Nephron progenitor cell (in vitro differentiated cells): ENCODE data around the gene DENND1B.
A peak's percentile ranks its signal among the peaks of the same experiment; 100 is the strongest.

Experiments used
- DNase-seq: peaks from one replicate; pipeline ENCODE4 v3.0.0; 2021
- H3K27ac Mint-ChIP-seq: 2 replicates; pipeline ENCODE4 v1.8.0; 2021; ENCODE audit warnings: mild to moderate bottlenecking, moderate library complexity, mixed read lengths
- H3K27me3 Mint-ChIP-seq: 2 replicates; pipeline ENCODE4 v1.8.0; 2021; ENCODE audit warnings: mild to moderate bottlenecking, low read depth, mixed read lengths; ENCODE audit not compliant: poor library complexity
- H3K36me3 Mint-ChIP-seq: 2 replicates; pipeline ENCODE4 v1.8.0; 2021; ENCODE audit warnings: low read depth, mixed read lengths
- H3K4me1 Mint-ChIP-seq: 2 replicates; pipeline ENCODE4 v1.8.0; 2021; ENCODE audit warnings: mixed read lengths
- H3K4me3 Mint-ChIP-seq: 2 replicates; pipeline ENCODE4 v1.8.0; 2021; ENCODE audit warnings: mild to moderate bottlenecking, moderate library complexity, mixed read lengths
- H3K9me3 Mint-ChIP-seq: 2 replicates; pipeline ENCODE4 v1.8.0; 2021; ENCODE audit warnings: mild to moderate bottlenecking, moderate library complexity, mixed read lengths
- TF ChIP-seq, protein P1 (sequence below): fragments of 200-600 bp; sonication (generic); IDR thresholded peaks from 2 replicates; pipeline ENCODE4 v1.5.0; 2021; ENCODE audit warnings: antibody characterized with exemption

DENND1B gene

GRCh38 chr1:197781968-197782721 lies 6.9 kb upstream of the DENND1B start:
- H3K4me1 Mint-ChIP-seq, result no peaks in the 10 kb centered on the region
- DNase-seq, result no peak
- TF ChIP-seq, protein P1, sequence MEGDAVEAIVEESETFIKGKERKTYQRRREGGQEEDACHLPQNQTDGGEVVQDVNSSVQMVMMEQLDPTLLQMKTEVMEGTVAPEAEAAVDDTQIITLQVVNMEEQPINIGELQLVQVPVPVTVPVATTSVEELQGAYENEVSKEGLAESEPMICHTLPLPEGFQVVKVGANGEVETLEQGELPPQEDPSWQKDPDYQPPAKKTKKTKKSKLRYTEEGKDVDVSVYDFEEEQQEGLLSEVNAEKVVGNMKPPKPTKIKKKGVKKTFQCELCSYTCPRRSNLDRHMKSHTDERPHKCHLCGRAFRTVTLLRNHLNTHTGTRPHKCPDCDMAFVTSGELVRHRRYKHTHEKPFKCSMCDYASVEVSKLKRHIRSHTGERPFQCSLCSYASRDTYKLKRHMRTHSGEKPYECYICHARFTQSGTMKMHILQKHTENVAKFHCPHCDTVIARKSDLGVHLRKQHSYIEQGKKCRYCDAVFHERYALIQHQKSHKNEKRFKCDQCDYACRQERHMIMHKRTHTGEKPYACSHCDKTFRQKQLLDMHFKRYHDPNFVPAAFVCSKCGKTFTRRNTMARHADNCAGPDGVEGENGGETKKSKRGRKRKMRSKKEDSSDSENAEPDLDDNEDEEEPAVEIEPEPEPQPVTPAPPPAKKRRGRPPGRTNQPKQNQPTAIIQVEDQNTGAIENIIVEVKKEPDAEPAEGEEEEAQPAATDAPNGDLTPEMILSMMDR, result no peak
- no peaks in the 10 kb centered on the region for H3K36me3 Mint-ChIP-seq
- H3K27ac Mint-ChIP-seq, result no peak overlapping the region
- peaks cover 4% of the 10 kb centered on the region for H3K9me3 Mint-ChIP-seq
- H3K27me3 Mint-ChIP-seq, result peaks cover 4% of the 10 kb centered on the region
- H3K4me3 Mint-ChIP-seq, result no peak overlapping the region

GRCh38 chr1:197779921-197780320 lies 4.6 kb upstream of the DENND1B start:
- Mint-ChIP-seq H3K4me1 (peaks cover 6% of the 10 kb centered on the region), H3K4me3 (no peak overlapping the region), H3K9me3 (peaks cover 4% of the 10 kb centered on the region), H3K27ac (no peak overlapping the region), H3K27me3 (peaks cover 7% of the 10 kb centered on the region), H3K36me3 (no peaks in the 10 kb centered on the region)
- DNase-seq, result no peak
- TF ChIP-seq, protein P1, result no peak

DNA sequence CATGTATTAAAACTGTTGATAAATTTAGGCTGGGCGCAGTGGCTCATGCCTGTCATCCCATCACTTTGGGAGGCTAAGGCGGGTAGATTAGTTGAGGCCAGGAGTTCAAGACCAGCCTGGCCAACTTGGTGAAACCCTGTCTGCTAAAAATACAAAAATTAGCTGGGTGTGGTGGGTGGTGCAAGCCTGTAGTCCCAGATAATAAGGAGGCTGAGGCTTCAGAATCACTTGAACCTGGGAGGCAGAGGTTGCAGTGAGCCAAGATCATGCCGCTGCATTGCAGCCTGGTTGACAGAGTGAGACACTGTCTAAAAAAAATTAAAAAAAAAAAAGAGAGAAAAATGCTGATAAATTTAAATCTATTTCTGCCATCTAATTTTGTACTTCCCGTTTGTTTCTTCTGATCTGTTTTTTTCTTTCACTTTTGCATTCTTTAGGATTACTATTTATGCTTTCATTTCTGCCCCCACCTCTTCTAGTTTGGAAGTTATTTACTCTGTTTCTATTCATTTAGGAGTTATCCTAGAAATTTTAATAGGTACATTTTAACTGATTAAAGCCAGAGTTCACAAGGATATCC lies 3.2 kb upstream of the DENND1B start:
- peaks cover 17% of the 10 kb centered on the region for H3K4me1 Mint-ChIP-seq
- H3K27me3 Mint-ChIP-seq, result peaks cover 7% of the 10 kb centered on the region
- no peak for DNase-seq
- no peaks in the 10 kb centered on the region for H3K36me3 Mint-ChIP-seq
- H3K27ac Mint-ChIP-seq, result no peak overlapping the region
- H3K4me3 Mint-ChIP-seq, result no peak overlapping the region
- TF ChIP-seq, protein P1, result no peak
- peaks cover 4% of the 10 kb centered on the region for H3K9me3 Mint-ChIP-seq

DNA sequence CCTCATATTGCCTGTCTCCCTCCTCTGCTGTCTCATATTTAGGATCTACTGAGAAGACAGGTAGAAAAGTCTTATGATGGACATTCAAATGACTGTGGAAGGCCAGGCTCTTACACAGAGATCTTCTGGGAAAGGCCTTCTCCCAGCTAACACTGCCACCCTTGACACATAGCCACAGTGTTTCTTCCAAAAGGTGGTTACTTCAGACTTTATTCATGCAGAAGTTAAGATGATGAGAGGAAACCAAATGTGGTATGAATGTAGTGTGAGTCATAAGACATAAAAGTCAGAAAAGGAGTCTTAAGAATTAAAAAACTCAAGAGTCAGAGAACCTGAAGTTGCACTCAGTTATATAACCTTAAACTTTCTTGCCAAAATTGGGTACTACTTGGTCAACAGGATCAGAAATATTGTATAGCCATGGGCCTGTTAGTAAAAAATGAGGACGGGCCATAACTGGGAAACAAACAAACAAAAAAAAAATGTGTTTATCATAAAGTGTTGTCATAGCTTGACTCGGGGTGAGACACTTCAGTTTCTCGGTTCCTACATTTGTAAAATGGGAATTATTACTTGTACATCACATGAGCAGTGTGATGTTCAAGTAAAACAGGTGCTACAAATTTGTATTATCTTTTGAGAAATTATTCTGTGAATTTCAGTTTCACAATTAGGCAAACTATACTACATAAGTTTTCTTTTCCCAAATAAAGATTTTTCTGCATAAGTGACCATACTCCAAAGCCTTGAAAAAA lies 1.2 kb upstream of the DENND1B start:
- Mint-ChIP-seq H3K4me1 (peaks cover 23% of the 10 kb centered on the region), H3K4me3 (peak overlapping the region; percentile 39), H3K27ac (no peak overlapping the region), H3K27me3 (peaks cover 3% of the 10 kb centered on the region), H3K9me3 (peaks cover 4% of the 10 kb centered on the region), H3K36me3 (no peaks in the 10 kb centered on the region)
- no peak for DNase-seq
- TF ChIP-seq, protein P1, result no peak

- H3K4me1 Mint-ChIP-seq, result peaks cover 23% of the 10 kb centered on the region
Observed at GRCh38 chr1:197774466-197775281, 606 bp downstream of the DENND1B start.

More at GRCh38 chr1:197774466-197775281, 606 bp downstream of the DENND1B start:
- TF ChIP-seq, protein P1, result no peak
- peaks cover 3% of the 10 kb centered on the region for H3K27me3 Mint-ChIP-seq
- DNase-seq, result peak; percentile 75
- H3K27ac Mint-ChIP-seq, result no peak overlapping the region
- H3K9me3 Mint-ChIP-seq, result peaks cover 4% of the 10 kb centered on the region
- no peaks in the 10 kb centered on the region for H3K36me3 Mint-ChIP-seq
- peak overlapping the region; percentile 92 for H3K4me3 Mint-ChIP-seq
